ACC112 (cell line): ENCODE results near the gene FZR1.

Experiments
- H2AFZ ChIP-seq: fragments of 200-600 bp; sonication (generic); one replicate; pipeline ENCODE4 v1.6.0; 2017; ENCODE audit warnings: antibody characterized with exemption, low read length; ENCODE audit not compliant: unreplicated experiment
- H3K27ac ChIP-seq: fragments of 200-600 bp; sonication (generic); 2 replicates; pipeline ENCODE4 v1.5.1; 2014; ENCODE audit warnings: low read depth, mild to moderate bottlenecking, antibody characterized with exemption, low read length, moderate library complexity
- H3K27me3 ChIP-seq: fragments of 200-600 bp; sonication (generic); 2 replicates; pipeline ENCODE4 v1.6.1; 2014; ENCODE audit warnings: mild to moderate bottlenecking, antibody characterized with exemption, low read length, moderate library complexity, mixed read lengths; ENCODE audit not compliant: insufficient read depth
- H3K36me3 ChIP-seq: fragments of 200-600 bp; sonication (generic); 2 replicates; pipeline ENCODE4 v1.6.1; 2016; ENCODE audit warnings: mild to moderate bottlenecking, antibody characterized with exemption, low read length, moderate library complexity, mixed read lengths; ENCODE audit not compliant: insufficient read depth
- H3K4me1 ChIP-seq: fragments of 200-600 bp; sonication (generic); one replicate; pipeline ENCODE4 v1.6.1; 2016; ENCODE audit warnings: low read length, mixed read lengths; ENCODE audit not compliant: insufficient read depth, unreplicated experiment, control insufficient read depth
- H3K4me3 ChIP-seq: fragments of 200-600 bp; sonication (generic); 2 replicates; pipeline ENCODE4 v1.5.1; 2014; ENCODE audit warnings: mild to moderate bottlenecking, low read depth, low read length
- H3K79me2 ChIP-seq: fragments of 200-600 bp; sonication (generic); one replicate; pipeline ENCODE4 v1.6.0; 2016; ENCODE audit warnings: low read length; ENCODE audit not compliant: control insufficient read depth, unreplicated experiment, insufficient read depth

FZR1 gene

GRCh38 chr19:3483226-3483628 lies 22.9 kb upstream of the FZR1 start, which contains the start of gene SMIM44:
TSS of gene SMIM44 (minus strand) at chr19:3483441. CDS start at chr19:3483403, 38 bp downstream.
- H3K27ac ChIP-seq: no peak within 1 kb of the TSS
- no peaks in the 10 kb centered on the region for H3K79me2 ChIP-seq
- H2AFZ ChIP-seq: no peak within 1 kb of the TSS
- H3K4me3 ChIP-seq: no peak within 1 kb of the TSS
- peaks cover 33% of the 10 kb centered on the region for H3K27me3 ChIP-seq
- no peaks in the 10 kb centered on the region for H3K4me1 ChIP-seq
- no peaks in the 10 kb centered on the region for H3K36me3 ChIP-seq

GRCh38 chr19:3491396-3492119 lies 14.6 kb upstream of the FZR1 start:
- no peak overlapping the region for H3K27ac ChIP-seq
- H3K79me2 ChIP-seq: no peaks in the 10 kb centered on the region
- H3K4me1 ChIP-seq: no peaks in the 10 kb centered on the region
- no peak overlapping the region for H2AFZ ChIP-seq
- H3K4me3 ChIP-seq: no peak overlapping the region
- no peaks in the 10 kb centered on the region for H3K27me3 ChIP-seq
- 0 out of 2 replicates have a peak, but pooled peaks cover 3% of the 10 kb centered on the region for H3K36me3 ChIP-seq

GRCh38 chr19:3492131-3492839 lies 13.8 kb upstream of the FZR1 start:
- 0 out of 2 replicates have a peak, but pooled peaks cover 3% of the 10 kb centered on the region for H3K36me3 ChIP-seq
- no peak overlapping the region for H3K27ac ChIP-seq
- no peaks in the 10 kb centered on the region for H3K4me1 ChIP-seq
- H3K79me2 ChIP-seq: peaks cover 2% of the 10 kb centered on the region
- H3K4me3 ChIP-seq: no peak overlapping the region
- no peak overlapping the region for H2AFZ ChIP-seq
- H3K27me3 ChIP-seq: no peaks in the 10 kb centered on the region

- no peak overlapping the region for H3K27ac ChIP-seq
- peaks cover 5% of the 10 kb centered on the region for H3K79me2 ChIP-seq
Observed at GRCh38 chr19:3492919-3493318, 13.2 kb upstream of the FZR1 start.

GRCh38 chr19:3493651-3494050 lies 12.5 kb upstream of the FZR1 start:
- H3K79me2 ChIP-seq: peaks cover 9% of the 10 kb centered on the region
- H2AFZ ChIP-seq: no peak overlapping the region
- H3K36me3 ChIP-seq: 0 out of 2 replicates have a peak, but pooled peaks cover 3% of the 10 kb centered on the region
- H3K4me3 ChIP-seq: no peak overlapping the region
- no peak overlapping the region for H3K27ac ChIP-seq
- no peaks in the 10 kb centered on the region for H3K4me1 ChIP-seq
- H3K27me3 ChIP-seq: no peaks in the 10 kb centered on the region

More at GRCh38 chr19:3492919-3493318, 13.2 kb upstream of the FZR1 start:
- no peaks in the 10 kb centered on the region for H3K4me1 ChIP-seq
- no peak overlapping the region for H3K4me3 ChIP-seq
- no peak overlapping the region for H2AFZ ChIP-seq
- H3K36me3 ChIP-seq: 0 out of 2 replicates have a peak, but pooled peaks cover 3% of the 10 kb centered on the region
- no peaks in the 10 kb centered on the region for H3K27me3 ChIP-seq

- Histone ChIP-seq H3K79me2 (peaks cover 13% of the 10 kb centered on the region), H3K36me3 (0 out of 2 replicates have a peak, but pooled peaks cover 3% of the 10 kb centered on the region), H3K27ac (no peak overlapping the region), H3K27me3 (no peaks in the 10 kb centered on the region), H3K4me3 (no peak overlapping the region), H3K4me1 (no peaks in the 10 kb centered on the region), H2AFZ (no peak overlapping the region)
Observed at GRCh38 chr19:3494051-3494450, 12.1 kb upstream of the FZR1 start.

- H2AFZ ChIP-seq: no peak overlapping the region
- H3K79me2 ChIP-seq: peaks cover 16% of the 10 kb centered on the region
- H3K27ac ChIP-seq: no peak overlapping the region
- no peak overlapping the region for H3K4me3 ChIP-seq
- H3K27me3 ChIP-seq: no peaks in the 10 kb centered on the region
- H3K4me1 ChIP-seq: no peaks in the 10 kb centered on the region
- H3K36me3 ChIP-seq: 0 out of 2 replicates have a peak, but pooled peaks cover 3% of the 10 kb centered on the region
Observed at GRCh38 chr19:3494559-3494958, 11.6 kb upstream of the FZR1 start.

GRCh38 chr19:3496392-3497273 lies 9.5 kb upstream of the FZR1 start:
- H3K4me3 ChIP-seq: no peak overlapping the region
- no peak overlapping the region for H2AFZ ChIP-seq
- H3K27me3 ChIP-seq: no peaks in the 10 kb centered on the region
- H3K4me1 ChIP-seq: no peaks in the 10 kb centered on the region
- H3K79me2 ChIP-seq: peaks cover 24% of the 10 kb centered on the region
- no peak overlapping the region for H3K27ac ChIP-seq
- 0 out of 2 replicates have a peak, but pooled peaks cover 3% of the 10 kb centered on the region for H3K36me3 ChIP-seq

GRCh38 chr19:3497757-3498520 lies 8.2 kb upstream of the FZR1 start:
- Histone ChIP-seq H3K4me3 (no peak overlapping the region), H3K27ac (no peak overlapping the region), H3K4me1 (no peaks in the 10 kb centered on the region), H2AFZ (no peak overlapping the region), H3K36me3 (0 out of 2 replicates have a peak, but pooled peaks cover 3% of the 10 kb centered on the region), H3K79me2 (peaks cover 24% of the 10 kb centered on the region), H3K27me3 (no peaks in the 10 kb centered on the region)
